Hematopoietic multipotent progenitor cell treated with erythropoietin and hydrocortisone succinate and interleukin-3 and kit ligand, for 6 days (in vitro differentiated cells): ENCODE results near the gene HOXD8.

Source experiments
- DNase-seq: peaks from one replicate; pipeline ENCODE4 v3.0.0-alpha.2; 2015

Gene HOXD8

DNA sequence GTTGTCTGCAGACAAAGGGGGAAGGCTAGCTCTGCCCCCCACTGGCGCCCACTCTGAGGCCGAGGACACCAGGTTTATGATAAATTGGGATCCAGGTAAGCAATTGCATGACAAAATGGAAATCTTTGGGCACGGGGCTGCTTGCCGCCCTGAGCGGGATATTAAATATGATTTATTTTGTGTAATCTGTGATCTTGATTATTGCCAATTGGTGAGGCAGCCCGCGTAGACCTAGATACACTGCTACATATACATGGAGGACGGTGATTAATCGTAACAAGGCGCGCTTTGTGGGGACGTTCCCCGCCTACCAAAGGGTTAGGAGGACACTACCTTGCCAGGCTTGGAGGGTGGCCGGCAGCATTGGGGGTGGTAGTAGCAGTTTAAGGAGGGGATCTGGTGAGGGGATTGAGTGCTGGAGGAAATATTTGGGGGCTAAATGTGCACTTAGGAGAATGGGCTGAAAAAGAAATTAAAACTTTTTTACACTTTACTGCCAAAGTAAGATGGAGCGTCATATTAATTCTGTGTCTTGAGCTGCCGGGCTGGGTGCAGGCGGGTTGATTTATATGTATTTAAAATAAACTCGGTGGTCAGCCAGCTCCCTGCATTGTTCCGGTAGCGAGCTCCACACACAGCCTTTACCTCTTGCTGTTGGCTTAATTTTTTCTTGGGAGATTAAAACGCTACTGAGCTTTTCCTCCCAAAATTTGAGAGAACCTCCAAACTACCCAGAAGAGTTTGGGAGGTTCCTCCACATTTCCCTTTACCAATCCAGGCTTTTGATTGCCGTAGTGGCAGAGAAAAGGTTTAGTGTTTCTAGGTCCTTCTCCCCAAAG, 31.7 kb downstream of the HOXD8 start:
- no peak for DNase-seq

DNA sequence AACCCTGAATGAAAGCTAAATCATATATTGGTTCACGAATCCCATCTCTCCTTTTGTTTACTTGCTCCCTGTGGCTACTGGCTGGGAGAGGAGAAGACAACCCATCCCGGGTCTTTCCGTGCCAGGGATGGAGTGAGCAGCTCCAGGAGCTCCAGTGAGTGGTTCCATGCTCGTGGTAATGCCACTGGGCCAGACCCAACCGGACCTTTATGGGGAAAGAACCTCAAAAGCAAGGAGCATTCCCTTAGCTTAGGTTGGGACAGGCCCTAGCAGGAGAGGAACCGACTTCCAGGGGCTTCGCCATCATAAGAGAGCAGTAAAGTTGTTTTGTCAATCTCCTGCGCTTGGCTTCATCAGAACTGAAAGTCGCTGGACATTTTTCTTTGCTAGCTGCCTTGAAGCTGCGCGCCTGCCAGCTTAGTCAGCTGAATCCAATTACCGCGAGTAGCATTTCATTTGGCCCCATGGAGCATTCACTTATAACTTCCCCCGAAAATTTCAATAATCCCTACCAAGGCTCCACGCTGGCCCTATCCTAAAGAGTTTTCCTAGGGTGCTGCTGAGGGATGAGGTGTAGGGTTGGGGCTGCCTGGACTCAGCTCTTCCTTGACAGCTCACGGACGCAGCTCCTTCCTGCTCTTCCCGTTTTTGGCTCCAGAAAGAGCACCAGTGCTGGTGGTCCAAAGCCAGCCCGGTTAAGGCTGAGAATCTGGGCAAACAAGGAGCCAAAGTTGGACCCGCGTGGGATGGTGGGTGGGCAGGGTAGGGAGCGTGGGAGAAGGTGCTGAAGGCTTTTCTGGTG, 32.5 kb downstream of the HOXD8 start:
- DNase-seq: no peak

DNA sequence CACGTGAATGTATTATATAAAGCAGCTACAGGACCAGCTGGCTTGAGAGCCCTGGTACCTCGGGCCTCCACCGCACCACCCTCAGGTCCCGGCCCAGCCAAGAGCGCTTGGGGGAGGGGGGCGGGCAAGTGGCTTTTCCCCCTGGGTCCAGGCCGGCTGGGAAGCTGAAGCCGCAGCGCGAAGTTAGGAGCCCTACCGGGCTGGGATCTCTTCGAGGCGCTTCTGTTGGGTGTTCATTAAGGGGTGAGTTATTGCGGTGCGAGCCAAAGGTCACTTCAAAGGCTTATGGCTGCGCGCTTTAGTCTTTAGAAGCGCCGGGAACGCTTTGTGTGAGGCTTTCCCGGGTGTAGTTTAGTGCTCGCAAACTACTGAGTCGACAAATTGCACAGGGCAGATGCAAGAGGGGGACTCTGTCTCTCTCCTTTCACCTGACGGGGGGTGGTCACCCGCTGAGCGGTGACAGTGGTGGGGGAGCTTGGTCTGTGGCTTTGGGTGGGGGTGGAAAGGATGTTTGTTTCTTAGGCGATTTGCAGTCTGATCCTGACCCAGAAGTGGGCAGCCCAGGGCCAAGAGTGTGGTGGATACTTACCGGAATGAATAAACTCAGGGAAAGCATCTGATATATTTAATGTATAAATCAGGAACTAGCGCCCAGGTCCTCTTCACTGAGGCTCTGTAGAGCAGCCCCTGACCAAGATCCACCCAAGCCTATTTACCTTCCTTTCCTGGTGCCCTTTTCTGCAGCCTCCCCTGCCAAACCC, 33.6 kb downstream of the HOXD8 start:
- DNase-seq: no peak

DNA sequence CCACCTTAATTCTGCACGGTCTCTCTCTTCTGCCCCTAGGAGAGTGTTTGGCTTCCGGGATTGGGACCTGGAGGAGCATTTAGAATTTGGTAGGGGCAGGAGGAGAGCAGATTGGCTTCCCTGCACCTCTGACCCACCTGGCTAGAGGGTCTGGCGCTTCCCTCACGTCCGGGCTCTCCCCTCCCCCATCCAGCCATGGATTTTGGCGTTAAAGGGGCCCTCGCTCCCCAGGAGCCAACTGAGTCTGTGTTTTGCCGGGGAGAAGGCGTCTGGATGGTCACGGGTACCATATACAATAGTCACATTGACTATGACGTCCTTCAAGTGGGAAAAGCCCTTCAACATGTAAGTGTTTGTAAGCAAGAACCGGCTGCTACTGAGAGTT, 34.2 kb downstream of the HOXD8 start:
- DNase-seq: no peak

DNA sequence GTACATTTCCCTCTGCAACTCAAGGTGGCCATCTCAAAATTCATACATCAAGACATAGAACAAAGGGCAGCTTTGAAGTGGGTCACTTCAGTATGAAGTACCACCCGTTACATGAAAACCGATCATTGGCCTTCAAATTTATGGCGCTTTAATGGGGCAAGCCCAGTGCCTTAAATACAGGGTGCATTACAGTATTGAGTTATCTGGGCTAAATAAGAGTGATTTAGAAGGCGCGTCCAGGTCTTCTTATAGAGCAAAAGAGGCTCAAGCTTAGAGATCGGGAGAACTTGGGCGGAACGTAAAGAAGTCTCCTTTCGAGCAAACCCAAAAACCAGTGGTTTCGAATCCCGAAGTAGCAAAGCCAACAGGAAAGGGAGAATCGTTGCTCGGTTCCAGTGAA, 34.7 kb downstream of the HOXD8 start:
- no peak for DNase-seq

DNA sequence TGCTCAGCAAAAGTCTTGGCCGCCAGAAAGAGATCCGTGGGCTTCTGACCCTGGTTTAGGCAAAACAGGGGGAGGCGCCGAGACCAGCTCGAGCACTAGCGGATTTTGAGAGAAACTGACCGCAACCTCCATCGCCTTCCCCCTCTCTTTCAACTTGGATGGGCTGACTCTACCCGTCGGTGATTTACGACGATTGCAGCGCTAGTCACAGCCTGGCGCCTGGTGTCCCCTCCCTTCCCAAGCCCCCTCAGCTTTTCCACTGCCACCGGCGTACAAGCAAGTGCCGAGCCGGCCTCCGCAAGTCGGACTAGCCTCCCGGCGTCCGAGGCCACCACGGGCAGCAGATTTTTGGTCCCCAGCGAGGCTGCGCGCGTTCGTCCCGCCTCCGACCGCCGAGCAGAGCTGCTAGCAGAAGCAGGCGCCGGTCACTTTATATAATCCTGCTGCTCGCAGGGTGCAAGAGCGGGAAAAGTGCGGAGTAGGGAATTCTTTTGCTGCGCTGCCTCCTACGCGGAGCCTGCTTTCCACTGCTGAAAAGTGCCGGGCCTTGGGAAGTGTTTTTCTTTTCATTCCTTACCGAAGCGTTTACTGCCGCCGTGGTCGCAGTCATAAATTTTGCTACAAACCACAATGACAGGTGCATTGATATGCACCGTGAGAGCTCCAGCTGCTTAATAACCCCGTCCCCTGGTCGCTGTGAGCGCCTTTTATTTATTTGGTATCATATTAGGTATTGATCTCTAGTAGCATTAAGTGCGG, 35.3 kb downstream of the HOXD8 start:
- DNase-seq: no peak

DNA sequence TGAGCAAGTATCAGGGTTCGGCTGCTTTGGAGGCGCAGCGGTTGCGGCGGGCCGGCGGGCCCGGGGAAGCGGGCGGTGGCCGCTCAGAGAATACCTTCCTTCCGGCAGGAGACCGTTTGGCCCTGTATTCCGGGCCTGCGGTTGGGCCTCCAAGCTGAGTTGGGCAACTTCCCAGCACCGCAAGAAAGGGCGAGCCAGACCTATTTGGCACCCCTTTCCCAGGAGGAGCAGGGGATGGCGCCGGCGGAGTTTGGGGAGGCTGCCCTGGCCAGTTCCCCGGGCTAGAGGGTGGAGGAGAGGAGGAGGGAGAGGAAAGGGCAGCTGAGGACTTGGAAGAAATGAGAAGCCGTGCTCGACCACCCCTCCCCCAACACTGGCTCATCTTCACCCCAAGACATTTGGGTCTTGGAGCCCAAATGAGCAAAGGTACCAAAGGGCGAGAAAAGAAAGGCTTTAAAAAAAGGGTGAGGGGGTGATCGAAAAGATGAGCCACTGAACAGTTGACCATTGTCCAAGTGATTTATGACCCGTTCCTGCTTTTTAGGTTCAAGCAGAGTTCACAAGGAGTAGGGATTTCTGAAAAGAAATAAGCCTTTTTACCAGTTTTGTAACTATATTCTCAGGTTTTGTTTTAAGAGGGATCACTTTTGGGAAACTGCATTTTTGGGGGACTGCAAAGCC, 36.0 kb downstream of the HOXD8 start:
- no peak for DNase-seq

DNA sequence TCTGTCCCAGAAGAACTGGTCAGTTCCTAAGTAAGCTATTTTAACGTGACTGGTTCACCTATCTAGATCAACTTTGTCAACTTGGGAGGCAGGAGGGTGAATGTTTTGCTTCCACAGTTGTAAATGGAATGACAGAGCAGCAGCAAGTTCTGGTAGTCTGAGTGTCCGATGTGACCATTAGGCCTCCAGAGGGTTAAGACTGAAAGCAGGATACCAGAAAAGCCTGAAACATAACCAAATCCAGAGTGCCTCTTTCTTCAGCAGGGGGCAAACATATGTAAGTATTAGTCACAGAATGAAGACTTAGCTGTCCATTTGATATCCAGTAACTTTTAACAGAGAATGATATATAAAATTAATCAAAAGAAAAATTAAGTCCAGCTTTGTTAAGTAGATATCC, 36.8 kb downstream of the HOXD8 start:
- DNase-seq: no peak

DNA sequence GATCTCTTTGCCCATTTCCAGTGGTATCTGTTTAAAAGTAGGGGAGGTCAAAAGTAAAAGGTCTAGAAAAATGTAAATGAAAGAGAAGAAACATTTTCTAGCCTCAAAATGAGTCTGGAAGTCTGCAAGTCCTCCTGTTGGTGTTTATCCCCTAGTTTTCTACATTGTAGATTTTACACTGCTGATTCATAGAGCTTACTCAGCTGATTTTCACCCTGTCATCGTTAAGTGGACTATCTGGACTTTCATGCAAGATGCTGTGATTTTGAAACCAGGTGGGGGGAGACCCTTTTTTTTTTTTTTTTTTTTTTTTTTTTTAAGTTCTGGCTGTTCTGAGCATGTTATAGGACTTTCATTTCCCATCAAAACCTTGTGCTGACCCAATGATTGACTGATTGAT, 37.9 kb downstream of the HOXD8 start:
- DNase-seq: no peak

DNA sequence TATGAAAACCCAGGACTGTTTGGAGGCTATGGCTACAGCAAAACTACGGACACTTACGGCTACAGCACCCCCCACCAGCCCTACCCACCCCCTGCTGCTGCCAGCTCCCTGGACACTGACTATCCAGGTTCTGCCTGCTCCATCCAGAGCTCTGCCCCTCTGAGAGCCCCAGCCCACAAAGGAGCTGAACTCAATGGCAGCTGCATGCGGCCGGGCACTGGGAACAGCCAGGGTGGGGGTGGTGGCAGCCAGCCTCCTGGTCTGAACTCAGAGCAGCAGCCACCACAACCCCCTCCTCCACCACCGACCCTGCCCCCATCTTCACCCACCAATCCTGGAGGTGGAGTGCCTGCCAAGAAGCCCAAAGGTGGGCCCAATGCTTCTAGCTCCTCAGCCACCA, 39.7 kb downstream of the HOXD8 start:
- no peak for DNase-seq

DNA sequence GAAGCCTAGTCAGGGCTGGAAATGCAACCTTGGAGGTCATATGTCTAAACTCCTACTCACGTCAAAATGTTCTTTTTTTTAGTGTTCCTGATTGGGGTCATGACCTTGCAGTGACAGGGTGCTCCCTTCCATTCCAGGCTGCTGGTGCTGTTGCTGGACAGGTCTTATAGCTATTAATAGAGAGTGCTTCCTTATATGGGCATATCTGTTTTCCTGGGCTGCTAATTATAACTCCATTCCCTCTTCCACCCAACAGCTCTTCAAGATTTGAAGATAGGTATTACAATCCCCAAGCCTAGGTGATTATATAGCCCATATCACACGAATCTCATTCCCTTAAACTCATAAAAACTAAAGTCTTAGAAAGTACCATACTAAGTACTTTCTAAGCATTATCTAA, 40.2 kb downstream of the HOXD8 start:
- DNase-seq: no peak

DNA sequence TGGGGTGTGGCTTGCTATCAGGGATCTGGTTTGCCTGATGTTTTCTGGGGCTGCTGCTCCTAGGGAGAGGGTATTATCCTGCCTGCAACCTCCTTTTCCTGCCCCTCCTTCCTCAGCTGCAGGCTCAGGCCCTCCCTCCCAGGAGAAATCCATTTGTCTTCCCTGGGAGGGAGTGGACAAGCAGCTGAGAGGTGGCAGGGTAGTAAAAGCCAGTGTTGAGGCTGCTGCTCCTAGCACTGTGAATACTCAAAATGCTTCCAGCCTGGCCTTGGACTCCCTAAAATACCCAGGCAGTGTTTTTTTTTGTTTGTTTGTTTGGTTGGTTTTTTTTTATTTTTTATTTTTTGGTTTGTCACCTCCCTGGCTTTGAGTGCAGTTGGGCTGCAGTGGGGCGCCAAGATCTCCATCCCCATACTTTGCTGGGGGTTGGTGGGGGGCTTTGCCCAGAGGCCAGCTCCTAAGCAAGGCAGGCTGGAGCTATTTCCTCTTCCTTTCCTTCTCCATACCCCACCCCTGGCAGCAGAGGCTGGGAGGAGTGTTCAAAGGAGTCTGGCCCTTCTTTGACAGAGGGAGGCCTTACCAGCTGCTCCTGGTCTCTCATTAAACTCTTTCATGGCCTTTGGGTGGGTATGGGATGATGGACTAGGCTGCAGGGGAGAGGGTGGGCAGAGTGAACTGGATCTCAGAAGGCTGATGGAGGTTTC, 41.2 kb downstream of the HOXD8 start:
- DNase-seq: no peak

DNA sequence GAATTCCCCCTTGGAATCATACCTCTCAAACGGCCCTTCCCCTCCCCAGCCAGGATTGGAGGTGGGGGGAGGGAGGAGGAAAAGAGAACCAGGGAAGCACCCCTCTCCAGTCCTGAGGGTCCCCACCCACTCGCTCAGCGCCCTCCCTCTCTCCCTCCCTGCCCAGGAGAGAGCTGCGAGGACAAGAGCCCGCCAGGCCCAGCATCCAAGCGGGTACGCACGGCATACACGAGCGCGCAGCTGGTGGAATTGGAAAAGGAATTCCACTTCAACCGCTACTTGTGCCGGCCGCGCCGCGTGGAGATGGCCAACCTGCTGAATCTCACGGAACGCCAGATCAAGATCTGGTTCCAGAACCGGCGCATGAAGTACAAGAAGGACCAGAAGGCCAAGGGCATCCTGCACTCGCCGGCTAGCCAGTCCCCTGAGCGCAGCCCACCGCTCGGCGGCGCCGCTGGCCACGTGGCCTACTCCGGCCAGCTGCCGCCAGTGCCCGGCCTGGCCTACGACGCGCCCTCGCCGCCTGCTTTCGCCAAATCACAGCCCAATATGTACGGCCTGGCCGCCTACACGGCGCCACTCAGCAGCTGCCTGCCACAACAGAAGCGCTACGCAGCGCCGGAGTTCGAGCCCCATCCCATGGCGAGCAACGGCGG, 42.0 kb downstream of the HOXD8 start:
- no peak for DNase-seq

DNA sequence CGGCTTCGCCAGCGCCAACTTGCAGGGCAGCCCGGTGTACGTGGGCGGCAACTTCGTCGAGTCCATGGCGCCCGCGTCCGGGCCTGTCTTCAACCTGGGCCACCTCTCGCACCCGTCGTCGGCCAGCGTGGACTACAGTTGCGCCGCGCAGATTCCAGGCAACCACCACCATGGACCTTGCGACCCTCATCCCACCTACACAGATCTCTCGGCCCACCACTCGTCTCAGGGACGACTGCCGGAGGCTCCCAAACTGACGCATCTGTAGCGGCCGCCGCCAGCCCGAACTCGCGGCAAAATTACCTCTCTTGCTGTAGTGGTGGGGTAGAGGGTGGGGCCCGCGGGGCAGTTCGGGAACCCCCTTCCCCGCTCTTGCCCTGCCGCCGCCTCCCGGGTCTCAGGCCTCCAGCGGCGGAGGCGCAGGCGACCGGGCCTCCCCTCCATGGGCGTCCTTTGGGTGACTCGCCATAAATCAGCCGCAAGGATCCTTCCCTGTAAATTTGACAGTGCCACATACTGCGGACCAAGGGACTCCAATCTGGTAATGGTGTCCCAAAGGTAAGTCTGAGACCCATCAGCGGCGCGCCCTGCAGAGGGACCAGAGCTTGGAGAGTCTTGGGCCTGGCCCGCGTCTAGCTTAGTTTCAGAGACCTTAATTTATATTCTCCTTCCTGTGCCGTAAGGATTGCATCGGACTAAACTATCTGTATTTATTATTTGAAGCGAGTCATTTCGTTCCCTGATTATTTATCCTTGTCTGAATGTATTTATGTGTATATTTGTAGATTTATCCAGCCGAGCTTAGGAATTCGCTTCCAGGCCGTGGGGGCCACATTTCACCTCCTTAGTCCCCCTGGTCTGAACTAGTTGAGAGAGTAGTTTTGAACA, 42.7 kb downstream of the HOXD8 start:
- DNase-seq: no peak

DNA sequence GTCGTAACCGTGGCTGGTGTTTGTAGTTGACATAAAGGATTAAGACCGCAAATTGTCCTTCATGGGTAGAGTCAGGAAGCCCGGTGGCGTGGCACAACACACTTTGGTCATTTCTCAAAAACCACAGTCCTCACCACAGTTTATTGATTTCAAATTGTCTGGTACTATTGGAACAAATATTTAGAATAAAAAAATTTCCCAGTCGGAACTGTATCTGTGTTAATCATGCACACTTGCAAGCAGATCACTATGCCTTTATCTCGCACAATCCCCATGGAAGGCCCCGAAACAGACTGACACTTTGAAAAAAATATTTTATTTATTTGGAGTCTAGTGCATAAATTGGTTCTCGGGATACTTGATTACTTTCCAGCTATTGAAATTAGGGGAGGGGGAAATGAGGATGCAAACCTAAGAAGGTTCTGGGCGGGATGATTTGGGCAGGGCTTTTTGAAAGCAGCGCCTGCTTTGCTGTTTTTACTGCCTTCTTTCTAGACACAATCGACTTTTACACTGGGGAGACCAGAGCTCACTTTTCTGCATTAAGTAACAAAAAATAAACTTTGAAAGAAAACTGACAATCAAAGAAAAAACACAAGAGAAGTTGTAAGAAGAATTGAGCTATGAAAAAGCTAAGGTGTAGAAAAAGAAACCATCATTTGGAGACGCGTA, 43.5 kb downstream of the HOXD8 start:
- no peak for DNase-seq

DNA sequence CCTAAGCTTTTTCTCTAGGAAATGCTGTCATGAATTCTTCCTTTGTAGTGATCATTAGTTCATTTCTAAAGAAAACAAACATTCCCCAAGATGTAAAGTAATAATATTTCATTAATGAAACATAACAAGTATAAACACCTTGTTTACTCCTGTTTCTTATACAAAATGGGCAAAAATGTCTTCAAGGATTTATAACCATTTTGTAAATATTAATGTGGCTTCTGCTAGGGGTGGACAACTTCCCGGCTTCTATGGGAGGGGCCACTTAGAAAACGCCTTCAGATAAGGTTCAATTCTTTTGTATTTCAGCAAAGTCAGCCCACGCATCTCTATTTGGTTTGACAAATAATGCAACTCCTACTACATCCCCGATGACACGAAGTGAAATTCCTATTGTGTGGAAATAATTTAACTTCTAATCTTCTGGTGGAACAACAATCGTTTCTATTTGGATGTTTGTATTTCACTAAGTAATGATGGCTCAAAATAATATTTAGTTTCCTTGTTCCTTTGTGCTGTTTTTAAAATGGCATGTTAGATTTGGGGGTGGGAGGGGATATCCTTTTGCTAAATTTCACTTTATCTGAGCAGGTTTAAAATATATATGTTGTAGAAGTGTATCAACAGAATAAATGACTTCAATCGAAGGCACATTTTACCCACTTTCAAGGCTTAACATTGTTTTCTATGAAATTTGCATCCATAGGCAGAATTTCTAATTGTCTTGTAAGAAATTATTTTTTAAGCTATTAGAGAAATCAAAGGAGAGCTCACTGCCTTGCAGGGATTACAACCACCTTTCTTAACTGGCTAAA, 44.3 kb downstream of the HOXD8 start:
- DNase-seq: no peak

DNA sequence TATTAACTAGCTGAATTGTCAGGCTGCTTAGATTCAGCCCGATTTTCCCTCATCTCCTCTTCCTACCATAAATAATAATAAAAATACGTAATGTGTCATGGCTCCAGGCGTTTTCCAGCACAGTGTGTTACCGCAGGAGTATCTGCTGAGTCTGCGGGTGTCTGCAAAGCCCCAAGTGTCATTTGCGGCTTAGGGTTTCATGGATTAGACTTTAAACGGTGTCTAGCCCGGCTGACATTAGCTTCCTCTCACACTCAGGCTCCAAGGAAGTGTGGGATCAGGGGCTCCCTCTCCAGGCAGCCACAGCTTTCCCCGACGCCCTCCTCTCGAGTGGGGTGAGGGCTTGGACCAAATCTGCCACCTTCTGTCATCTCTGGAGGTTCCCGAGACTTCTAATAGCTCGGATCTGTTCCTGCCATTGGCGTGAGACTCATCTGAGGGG, 44.9 kb downstream of the HOXD8 start:
- no peak for DNase-seq
